SK-N-MC (cell line): ENCODE results near the gene ANGPTL3.
"Not testable (repeated sequence)": the region's sequence is repeated elsewhere in the genome, so short reads cannot be mapped to it uniquely, and the experiment has no call there.

Source experiments
- DNase-seq: peaks from one replicate; pipeline ENCODE4 v3.0.0-alpha.2; 2011; ENCODE audit warnings: low read depth, low spot score
- H3K27ac ChIP-seq: fragments of 200-600 bp; sonication (generic); 2 replicates; pipeline ENCODE4 v1.5.1; 2016; ENCODE audit warnings: mixed run types
- H3K36me3 ChIP-seq: fragments of 200-600 bp; sonication (generic); 2 replicates; pipeline ENCODE4 v1.6.1; 2017; ENCODE audit warnings: antibody characterized with exemption, low read length, mixed read lengths; ENCODE audit not compliant: insufficient read depth
- H3K4me3 ChIP-seq: fragments of 200-600 bp; sonication (generic); 2 replicates; pipeline ENCODE4 v1.5.1; 2016
- H3K9ac ChIP-seq: fragments of 200-600 bp; sonication (generic); 2 replicates; pipeline ENCODE4 v1.8.0; 2017; ENCODE audit warnings: mixed run types, mixed read lengths; ENCODE audit not compliant: insufficient read length
- H3K9me3 ChIP-seq: fragments of 200-600 bp; sonication (generic); 2 replicates; pipeline ENCODE4 v1.6.1; 2017; ENCODE audit warnings: low read depth, mild to moderate bottlenecking, antibody characterized with exemption, low read length, moderate library complexity, mixed read lengths
- EZH2 ChIP-seq: fragments of 200-600 bp; sonication (generic); IDR thresholded peaks from one replicate; pipeline ENCODE4 v1.6.1; 2017; ENCODE audit warnings: antibody characterized with exemption
- FOXP2 ChIP-seq: optimal IDR thresholded peaks from 2 replicates; pipeline ENCODE3; 2011; ENCODE audit warnings: mild to moderate bottlenecking, moderate library complexity; ENCODE audit not compliant: insufficient read depth; ENCODE audit errors: extremely low read length, control extremely low read depth
- POLR2AphosphoS5 ChIP-seq: IDR thresholded peaks from 2 replicates; pipeline ENCODE4 v1.6.1; 2012; ENCODE audit warnings: mild to moderate bottlenecking, low read depth, low read length, borderline replicate concordance

Gene ANGPTL3

GRCh38 chr1:62597281-62597680 is at the start of gene ANGPTL3:
Gene ANGPTL3 (plus strand): TSS chr1:62597520. CDS start chr1:62597567, 47 bp downstream.
- H3K36me3 ChIP-seq: no peaks in the 10 kb centered on the region
- no peak within 1 kb of the TSS for H3K4me3 ChIP-seq
- DNase-seq: no peak
- H3K9ac ChIP-seq: no peak within 1 kb of the TSS
- H3K27ac ChIP-seq: no peak within 1 kb of the TSS
- TF ChIP-seq EZH2 (no peak), POLR2AphosphoS5 (no peak), FOXP2 (no peak)
- H3K9me3 ChIP-seq: no peaks in the 10 kb centered on the region

GRCh38 chr1:62561306-62561705 is 36.0 kb upstream of the ANGPTL3 start:
- H3K36me3 ChIP-seq: no peaks in the 10 kb centered on the region
- DNase-seq: no peak
- no peak overlapping the region for H3K27ac ChIP-seq
- no peaks in the 10 kb centered on the region for H3K9me3 ChIP-seq
- no peak overlapping the region for H3K4me3 ChIP-seq
- TF ChIP-seq FOXP2: no peak
- TF ChIP-seq EZH2: no peak
- TF ChIP-seq POLR2AphosphoS5: no peak
- no peak overlapping the region for H3K9ac ChIP-seq

DNA sequence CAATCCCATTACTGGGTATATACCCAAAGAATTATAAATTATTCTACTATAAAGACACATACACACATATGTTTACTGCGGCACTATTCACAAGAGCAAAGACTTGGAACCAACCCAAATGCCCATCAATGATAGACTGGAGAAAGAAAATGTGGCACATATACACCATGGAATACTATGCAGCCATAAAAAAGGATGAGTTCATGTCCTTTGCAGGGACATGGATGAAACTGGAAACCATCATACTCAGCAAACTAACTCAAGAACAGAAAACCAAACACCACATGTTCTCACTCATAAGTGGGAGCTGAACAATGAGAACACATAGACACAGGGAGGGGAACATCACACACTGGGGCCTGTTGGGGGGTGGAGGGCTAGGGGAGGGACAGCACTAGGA is 30.1 kb upstream of the ANGPTL3 start:
- not testable (repeated sequence) for H3K27ac ChIP-seq, H3K36me3 ChIP-seq, H3K4me3 ChIP-seq, DNase-seq, H3K9ac ChIP-seq, H3K9me3 ChIP-seq

GRCh38 chr1:62567926-62568325 is 29.4 kb upstream of the ANGPTL3 start:
- not testable (repeated sequence) for H3K9me3 ChIP-seq, H3K36me3 ChIP-seq
- peak; percentile 18 for DNase-seq

GRCh38 chr1:62571517-62571916 is 25.8 kb upstream of the ANGPTL3 start:
- not testable (repeated sequence) for H3K27ac ChIP-seq, H3K36me3 ChIP-seq, H3K9me3 ChIP-seq, H3K9ac ChIP-seq, H3K4me3 ChIP-seq, DNase-seq

More at GRCh38 chr1:62567926-62568325, 29.4 kb upstream of the ANGPTL3 start:
- H3K9ac ChIP-seq, H3K27ac ChIP-seq, H3K4me3 ChIP-seq: not testable (repeated sequence)

DNA sequence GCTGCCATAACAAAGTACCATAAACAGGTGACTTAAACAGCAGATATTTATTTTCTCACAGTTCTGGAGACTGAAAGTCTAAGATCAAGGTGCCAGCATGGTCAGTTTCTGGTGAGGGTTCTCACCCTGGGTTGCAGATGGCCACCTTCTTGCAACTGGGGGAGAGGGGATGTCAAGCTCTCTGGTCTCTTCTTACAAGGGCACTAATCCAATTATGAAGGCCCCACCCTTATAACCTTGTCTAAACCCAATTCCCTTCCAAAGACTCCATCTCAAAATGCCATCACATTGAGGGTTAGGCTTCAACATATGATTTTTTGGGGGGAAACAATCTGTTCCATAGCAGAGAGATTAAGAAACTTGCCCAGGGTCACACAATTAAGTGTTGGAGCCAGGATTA is 24.8 kb upstream of the ANGPTL3 start:
- Histone ChIP-seq H3K9me3 (no peaks in the 10 kb centered on the region), H3K36me3 (no peaks in the 10 kb centered on the region)
- TF ChIP-seq FOXP2: no peak
- no peak for TF ChIP-seq POLR2AphosphoS5
- no peak for TF ChIP-seq EZH2

DNA sequence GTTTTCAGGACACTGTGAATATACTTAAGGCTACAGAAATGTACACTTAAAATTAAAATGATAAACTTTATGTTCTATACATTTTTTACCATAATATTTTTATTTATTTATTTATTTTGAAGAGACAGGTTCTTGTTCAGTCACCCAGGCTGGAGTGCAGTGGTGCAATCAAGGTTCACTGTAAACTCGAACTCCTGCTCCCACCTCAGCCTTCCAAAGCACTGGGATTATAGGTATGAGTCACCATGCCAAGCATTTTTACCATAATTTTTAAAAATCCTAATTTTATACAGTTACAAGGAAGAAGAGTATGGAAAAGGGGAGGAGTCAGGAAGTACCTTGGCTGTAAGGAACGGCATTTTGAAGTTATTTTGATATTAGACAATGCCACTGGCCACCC is 23.6 kb upstream of the ANGPTL3 start:
- Histone ChIP-seq H3K36me3 (no peaks in the 10 kb centered on the region), H3K27ac (no peak overlapping the region), H3K9me3 (no peaks in the 10 kb centered on the region), H3K4me3 (no peak overlapping the region), H3K9ac (no peak overlapping the region)
- TF ChIP-seq FOXP2 (no peak), EZH2 (no peak), POLR2AphosphoS5 (no peak)
- no peak for DNase-seq

More for the DNA sequence above, 24.8 kb upstream of the ANGPTL3 start:
- H3K27ac ChIP-seq: no peak overlapping the region
- DNase-seq: no peak
- no peak overlapping the region for H3K4me3 ChIP-seq
- no peak overlapping the region for H3K9ac ChIP-seq

GRCh38 chr1:62585469-62586155 is 11.7 kb upstream of the ANGPTL3 start:
- Histone ChIP-seq H3K4me3 (no peak overlapping the region), H3K36me3 (no peaks in the 10 kb centered on the region), H3K9ac (no peak overlapping the region), H3K9me3 (no peaks in the 10 kb centered on the region), H3K27ac (no peak overlapping the region)
- TF ChIP-seq POLR2AphosphoS5: no peak
- no peak for TF ChIP-seq EZH2
- no peak for TF ChIP-seq FOXP2
- DNase-seq: no peak

GRCh38 chr1:62588000-62588399 is 9.3 kb upstream of the ANGPTL3 start:
- no peak for DNase-seq
- H3K36me3 ChIP-seq: no peaks in the 10 kb centered on the region
- H3K4me3 ChIP-seq: no peak overlapping the region
- H3K9ac ChIP-seq: no peak overlapping the region
- H3K27ac ChIP-seq: no peak overlapping the region
- no peaks in the 10 kb centered on the region for H3K9me3 ChIP-seq
- TF ChIP-seq FOXP2 (no peak), EZH2 (no peak), POLR2AphosphoS5 (no peak)
